H1 (cell line): Measurements from ENCODE around the gene SLC38A7. TPM values are rescaled to one million over a fixed set of nuclear protein-coding genes. Genes with fewer than 3 reads are reported as not detected.

Source experiments
- MAFK ChIP-seq: IDR thresholded peaks from 2 replicates; pipeline ENCODE4 v1.6.1; 2012; ENCODE audit warnings: low read depth, mild to moderate bottlenecking, improper control_type of control experiment, low read length
- RBBP5 ChIP-seq: IDR thresholded peaks from 2 replicates; pipeline ENCODE4 v1.7.1; 2012; ENCODE audit warnings: low read depth, mild to moderate bottlenecking, inconsistent platforms, low read length, moderate library complexity, borderline replicate concordance
- RNF2 ChIP-seq: fragments of 200-900, 300-1000 bp; sonication (generic); IDR thresholded peaks from 2 replicates; pipeline ENCODE4 v1.7.1; 2016; ENCODE audit warnings: borderline replicate concordance, low read depth, mild to moderate bottlenecking, antibody characterized with exemption, low read length; ENCODE audit not compliant: poor library complexity, severe bottlenecking; ENCODE audit errors: missing control alignments
- polyA plus RNA-seq, 7 experiments: library from polyadenylated mRNA; depleted of rRNA in 3 of 7; stranded (reverse) in 5 of 7; unstranded in 2 of 7; fragments of >200 nt in 5 of 7; fragments of 200-250 nt in 2 of 7; gene quantifications; 1 replicate in 5 of 7; 2 replicates in 1 of 7; 4 replicates in 1 of 7; pipeline versions ENCODE4 v1.2.1 to v1.2.3, GENCODE V29; 2011 to 2013; ENCODE audit warnings: missing spikeins in 2 of 7, mixed read lengths in 2 of 7
- total RNA-seq: library from RNA; stranded (reverse); fragmentation: NEBNext Ultra II Directional; extraction: Animal tissue kit (Norgen Biotek cat#: 25700); gene quantifications from 2 replicates; pipeline ENCODE4 v1.2.1, GENCODE V29; 2021

SLC38A7 gene
- total and polyA plus RNA-seq, 2 of the 8 experiments (the other 6 are each of a cell fraction or from before 2014, with no cell fraction given), result 26.7 to 28.0 TPM

DNA sequence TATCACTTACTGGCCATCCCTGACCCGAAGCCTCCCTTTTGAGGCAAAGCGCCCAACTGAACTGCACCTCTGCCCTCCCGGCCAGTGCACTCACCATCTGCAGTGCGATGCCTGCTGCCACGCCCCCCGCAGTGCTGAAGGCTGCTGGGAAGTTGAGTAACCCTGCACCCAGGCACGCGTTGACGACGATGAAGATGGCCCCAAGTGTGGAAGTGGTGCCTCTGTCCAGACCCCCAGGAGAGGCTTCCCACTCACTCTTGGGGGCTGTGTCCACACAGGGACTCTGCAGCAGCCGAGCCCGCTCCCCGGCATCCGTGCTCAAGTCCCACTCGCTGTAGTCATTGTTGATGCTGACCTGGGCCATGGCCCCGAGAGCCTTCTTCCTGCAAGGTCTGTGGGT, 4.8 kb downstream of the SLC38A7 start (continued):
- TF ChIP-seq MAFK (no peak), RNF2 (no peak), RBBP5 (no peak)
